HL-60 (cell line): ENCODE results near the gene MYLK4.

Source experiments
- DNase-seq, 2 experiments: peaks; one replicate each; pipeline ENCODE4 v3.0.0-alpha.2; 2010 to 2020; ENCODE audit warnings: low read depth in 1 of 2, low spot score in 1 of 2
- H3K27ac ChIP-seq: fragments of 250-450 bp; sonication (Bioruptor Pico); replicated peaks from 2 replicates; pipeline ENCODE4 v1.5.1; 2020; ENCODE audit warnings: mild to moderate bottlenecking, moderate library complexity
- H3K27me3 ChIP-seq: fragments of 250-450 bp; sonication (Bioruptor Pico); 2 replicates; pipeline ENCODE4 v1.5.1; 2021; ENCODE audit warnings: mild to moderate bottlenecking, moderate library complexity; ENCODE audit not compliant: insufficient read depth, poor library complexity, severe bottlenecking
- H3K4me3 ChIP-seq: replicated peaks from 2 replicates; pipeline ENCODE4 v1.5.1; 2011; ENCODE audit warnings: mild to moderate bottlenecking, control low read depth, low read length; ENCODE audit not compliant: insufficient read depth
- GABPA ChIP-seq: IDR thresholded peaks from 2 replicates; pipeline ENCODE4 v1.6.1; 2012; ENCODE audit warnings: low read depth
- POLR2AphosphoS5 ChIP-seq: IDR thresholded peaks from 2 replicates; pipeline ENCODE4 v1.6.1; 2012; ENCODE audit warnings: low read depth
- SPI1 ChIP-seq: IDR thresholded peaks from 2 replicates; pipeline ENCODE4 v1.6.1; 2012; ENCODE audit warnings: low read depth, mild to moderate bottlenecking, borderline replicate concordance
- TF ChIP-seq, protein P1 (sequence below): IDR thresholded peaks from one replicate; pipeline ENCODE4 v1.5.1; 2011; ENCODE audit warnings: low read length, control low read depth, inconsistent platforms; ENCODE audit not compliant: insufficient read depth
- TF ChIP-seq, protein P2 (sequence below): IDR thresholded peaks from 2 replicates; pipeline ENCODE4 v1.6.1; 2012; ENCODE audit warnings: low read depth; ENCODE audit not compliant: insufficient replicate concordance

Gene MYLK4

DNA sequence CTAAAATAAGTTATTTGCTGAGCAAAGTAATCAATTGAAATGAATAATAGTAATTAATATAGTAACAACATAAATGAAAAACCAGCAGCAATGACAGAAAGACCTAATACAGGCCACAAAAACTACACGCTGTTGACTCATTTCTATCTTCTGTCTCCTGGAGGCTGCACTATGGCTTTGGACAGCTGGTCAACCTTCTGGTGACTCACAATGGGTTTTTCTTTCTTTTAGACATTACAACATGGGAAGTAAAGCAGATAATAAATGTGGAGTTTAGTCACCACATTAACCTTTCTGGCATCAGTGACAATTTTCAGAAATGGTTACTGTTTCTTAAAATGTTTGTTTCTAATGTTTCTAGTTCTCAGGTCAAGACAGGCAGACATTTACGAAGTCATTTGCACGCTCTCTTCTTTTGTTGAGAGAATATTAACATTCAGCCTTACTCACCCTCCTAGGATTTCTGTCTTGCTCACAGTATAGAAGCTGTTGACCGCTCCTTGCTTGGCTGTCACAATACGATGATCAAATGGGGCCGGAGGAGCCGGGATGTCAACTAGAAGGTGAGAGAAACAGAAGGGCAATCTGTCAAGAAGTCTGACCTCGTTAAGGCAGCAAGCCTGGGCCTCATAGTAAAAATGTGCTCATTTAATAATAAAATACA lies 62.2 kb downstream of the MYLK4 start:
- H3K27me3 ChIP-seq = no peaks in the 10 kb centered on the region
- no peak overlapping the region for H3K27ac ChIP-seq
- no peak overlapping the region for H3K4me3 ChIP-seq
- DNase-seq = no peak
- TF ChIP-seq, protein P1, sequence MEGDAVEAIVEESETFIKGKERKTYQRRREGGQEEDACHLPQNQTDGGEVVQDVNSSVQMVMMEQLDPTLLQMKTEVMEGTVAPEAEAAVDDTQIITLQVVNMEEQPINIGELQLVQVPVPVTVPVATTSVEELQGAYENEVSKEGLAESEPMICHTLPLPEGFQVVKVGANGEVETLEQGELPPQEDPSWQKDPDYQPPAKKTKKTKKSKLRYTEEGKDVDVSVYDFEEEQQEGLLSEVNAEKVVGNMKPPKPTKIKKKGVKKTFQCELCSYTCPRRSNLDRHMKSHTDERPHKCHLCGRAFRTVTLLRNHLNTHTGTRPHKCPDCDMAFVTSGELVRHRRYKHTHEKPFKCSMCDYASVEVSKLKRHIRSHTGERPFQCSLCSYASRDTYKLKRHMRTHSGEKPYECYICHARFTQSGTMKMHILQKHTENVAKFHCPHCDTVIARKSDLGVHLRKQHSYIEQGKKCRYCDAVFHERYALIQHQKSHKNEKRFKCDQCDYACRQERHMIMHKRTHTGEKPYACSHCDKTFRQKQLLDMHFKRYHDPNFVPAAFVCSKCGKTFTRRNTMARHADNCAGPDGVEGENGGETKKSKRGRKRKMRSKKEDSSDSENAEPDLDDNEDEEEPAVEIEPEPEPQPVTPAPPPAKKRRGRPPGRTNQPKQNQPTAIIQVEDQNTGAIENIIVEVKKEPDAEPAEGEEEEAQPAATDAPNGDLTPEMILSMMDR = no peak
- no peak for TF ChIP-seq SPI1
- TF ChIP-seq GABPA = no peak
- TF ChIP-seq POLR2AphosphoS5 = no peak
- TF ChIP-seq, protein P2, sequence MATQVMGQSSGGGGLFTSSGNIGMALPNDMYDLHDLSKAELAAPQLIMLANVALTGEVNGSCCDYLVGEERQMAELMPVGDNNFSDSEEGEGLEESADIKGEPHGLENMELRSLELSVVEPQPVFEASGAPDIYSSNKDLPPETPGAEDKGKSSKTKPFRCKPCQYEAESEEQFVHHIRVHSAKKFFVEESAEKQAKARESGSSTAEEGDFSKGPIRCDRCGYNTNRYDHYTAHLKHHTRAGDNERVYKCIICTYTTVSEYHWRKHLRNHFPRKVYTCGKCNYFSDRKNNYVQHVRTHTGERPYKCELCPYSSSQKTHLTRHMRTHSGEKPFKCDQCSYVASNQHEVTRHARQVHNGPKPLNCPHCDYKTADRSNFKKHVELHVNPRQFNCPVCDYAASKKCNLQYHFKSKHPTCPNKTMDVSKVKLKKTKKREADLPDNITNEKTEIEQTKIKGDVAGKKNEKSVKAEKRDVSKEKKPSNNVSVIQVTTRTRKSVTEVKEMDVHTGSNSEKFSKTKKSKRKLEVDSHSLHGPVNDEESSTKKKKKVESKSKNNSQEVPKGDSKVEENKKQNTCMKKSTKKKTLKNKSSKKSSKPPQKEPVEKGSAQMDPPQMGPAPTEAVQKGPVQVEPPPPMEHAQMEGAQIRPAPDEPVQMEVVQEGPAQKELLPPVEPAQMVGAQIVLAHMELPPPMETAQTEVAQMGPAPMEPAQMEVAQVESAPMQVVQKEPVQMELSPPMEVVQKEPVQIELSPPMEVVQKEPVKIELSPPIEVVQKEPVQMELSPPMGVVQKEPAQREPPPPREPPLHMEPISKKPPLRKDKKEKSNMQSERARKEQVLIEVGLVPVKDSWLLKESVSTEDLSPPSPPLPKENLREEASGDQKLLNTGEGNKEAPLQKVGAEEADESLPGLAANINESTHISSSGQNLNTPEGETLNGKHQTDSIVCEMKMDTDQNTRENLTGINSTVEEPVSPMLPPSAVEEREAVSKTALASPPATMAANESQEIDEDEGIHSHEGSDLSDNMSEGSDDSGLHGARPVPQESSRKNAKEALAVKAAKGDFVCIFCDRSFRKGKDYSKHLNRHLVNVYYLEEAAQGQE = no peak

DNA sequence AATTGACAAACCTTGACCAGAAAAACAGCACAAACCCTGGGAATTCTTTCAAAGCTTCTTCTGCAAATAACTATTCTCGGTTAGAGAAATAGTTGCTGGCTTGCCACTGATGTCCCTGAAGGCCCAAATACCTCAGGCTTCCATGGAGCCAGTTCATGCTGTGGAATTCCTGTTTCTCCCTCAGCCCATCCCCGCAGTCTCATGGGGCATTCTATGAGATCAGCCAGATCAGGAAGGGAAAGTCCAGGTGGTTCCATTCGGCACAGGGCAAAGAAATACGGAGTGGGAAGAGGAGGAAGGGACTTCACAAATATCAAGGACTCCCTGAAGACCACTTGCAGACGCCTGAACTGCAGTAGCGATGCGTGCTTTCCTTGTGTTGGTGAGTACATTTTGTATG lies 63.3 kb downstream of the MYLK4 start:
- TF ChIP-seq POLR2AphosphoS5 (no peak), GABPA (no peak), SPI1 (no peak)
- TF ChIP-seq, protein P1 = no peak
- TF ChIP-seq, protein P2 = no peak
- Histone ChIP-seq H3K27ac (no peak overlapping the region), H3K27me3 (no peaks in the 10 kb centered on the region), H3K4me3 (no peak overlapping the region)
- DNase-seq = no peak

DNA sequence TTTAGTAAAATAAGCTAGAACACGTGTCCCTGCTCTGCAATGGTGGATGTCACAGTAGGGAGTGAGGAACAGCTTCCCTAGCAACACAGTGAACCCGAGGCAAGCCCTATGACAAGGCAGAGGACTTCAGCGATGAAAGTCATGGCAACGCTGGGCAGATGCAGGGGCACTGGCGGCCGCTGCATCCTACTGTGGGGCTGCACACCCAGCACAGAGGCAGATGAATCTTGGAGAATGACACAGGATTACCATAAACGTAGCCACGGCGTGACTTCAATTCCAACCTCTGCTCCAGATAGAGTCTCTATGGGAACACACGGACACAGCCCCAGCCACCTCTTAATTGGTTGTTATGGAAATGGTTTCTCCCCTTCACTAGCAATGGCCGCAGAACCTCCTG lies 64.2 kb downstream of the MYLK4 start:
- no peak for DNase-seq
- no peak overlapping the region for H3K4me3 ChIP-seq
- TF ChIP-seq, protein P2 = no peak
- TF ChIP-seq GABPA (no peak), SPI1 (no peak), POLR2AphosphoS5 (no peak)
- TF ChIP-seq, protein P1 = no peak
- no peaks in the 10 kb centered on the region for H3K27me3 ChIP-seq
- no peak overlapping the region for H3K27ac ChIP-seq
